Measurements from ENCODE around the gene AKAP10.
"Not testable (repeated sequence)": the region's sequence is repeated elsewhere in the genome, so short reads cannot be mapped to it uniquely, and the experiment has no call there.

Gene AKAP10

DNA sequence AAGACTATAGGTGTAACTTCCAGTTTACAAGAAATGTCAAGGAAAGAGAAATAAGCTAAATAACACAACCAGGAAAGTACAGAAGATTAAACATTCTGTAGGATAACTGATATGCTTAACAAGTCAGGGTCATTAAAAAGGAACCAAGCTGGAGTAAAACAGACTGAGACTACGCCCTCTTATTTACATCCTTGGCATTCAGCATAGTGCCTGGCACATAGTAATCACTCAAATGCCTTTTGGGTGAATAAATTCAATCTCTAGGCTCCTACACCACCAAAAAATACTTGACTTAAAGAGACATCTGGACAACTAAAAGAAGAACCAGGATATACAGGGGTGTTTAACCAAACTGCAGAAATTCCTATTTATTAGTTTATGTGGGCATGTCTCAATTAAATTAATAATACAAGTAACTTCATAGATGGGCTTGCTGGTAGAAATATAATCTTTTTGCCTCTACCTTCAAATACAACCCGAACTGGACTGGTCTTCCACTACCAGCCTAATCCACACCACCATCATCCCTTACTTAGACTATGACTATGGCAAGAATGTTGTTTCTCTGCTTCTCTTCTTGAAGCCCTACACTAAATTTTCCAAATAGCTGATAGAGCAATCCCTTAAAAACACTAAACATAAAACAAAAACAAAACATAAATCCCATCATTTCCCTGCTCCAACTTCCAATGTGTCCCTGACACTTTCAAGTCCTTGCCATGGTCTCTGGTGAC is 62.2 kb downstream of the AKAP10 start:
- DNase-seq = no peak

DNA sequence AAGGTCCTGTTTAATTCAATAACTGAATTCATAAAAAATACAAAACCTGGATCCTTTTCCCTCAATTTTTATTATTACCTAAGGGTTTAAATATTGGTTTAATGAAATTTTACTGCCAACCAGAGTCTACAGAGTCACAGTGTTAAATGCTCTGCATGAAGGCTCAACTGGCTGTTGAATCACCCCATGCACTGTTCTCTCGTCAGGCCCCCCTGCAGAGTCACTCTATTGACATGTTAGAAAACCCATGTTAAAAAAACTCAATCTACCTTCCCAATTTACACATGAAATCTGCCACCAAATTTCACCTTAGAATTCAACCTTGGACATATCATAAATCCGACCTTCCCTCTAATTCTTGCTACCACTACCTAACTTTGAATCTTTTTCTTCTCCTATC is 66.6 kb downstream of the AKAP10 start:
- DNase-seq = no peak

DNA sequence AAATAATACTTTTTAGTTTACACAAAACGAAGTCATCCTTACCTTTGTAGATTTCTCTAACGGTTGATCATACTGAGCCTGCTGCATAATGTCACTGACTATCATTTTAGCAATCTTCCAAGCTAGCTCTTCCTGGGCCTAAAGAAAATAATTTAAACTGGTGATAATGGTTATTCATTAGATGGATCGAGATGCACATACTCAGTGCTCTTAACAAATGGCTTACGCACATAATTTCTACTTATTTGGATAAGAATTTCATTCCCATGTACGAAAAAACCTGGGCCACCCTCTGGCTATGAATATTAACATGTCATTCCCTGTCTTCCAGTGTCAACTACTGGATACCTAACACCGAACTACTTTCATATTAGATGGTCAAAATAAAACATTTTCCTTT is 68.5 kb downstream of the AKAP10 start:
- DNase-seq = no peak

DNA sequence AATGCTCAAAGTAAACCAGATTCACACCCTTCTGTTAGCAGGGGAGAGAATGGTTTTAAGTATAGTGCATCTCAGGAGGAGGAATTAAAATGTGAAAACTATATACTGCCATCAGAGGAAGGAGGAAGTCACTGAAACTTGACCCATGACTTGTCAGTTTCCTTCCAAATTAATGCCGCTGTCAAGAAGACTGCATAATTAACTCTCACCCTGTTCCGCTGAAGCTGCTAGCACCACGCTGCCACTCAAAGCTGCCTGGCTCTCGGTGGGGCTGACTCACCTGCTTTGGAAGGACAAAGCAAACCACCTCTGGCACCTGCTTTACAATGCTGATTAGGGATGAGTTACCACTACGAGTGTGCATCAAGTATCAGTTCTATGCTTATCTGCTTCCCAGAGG is 72.1 kb downstream of the AKAP10 start:
- DNase-seq = no peak

DNA sequence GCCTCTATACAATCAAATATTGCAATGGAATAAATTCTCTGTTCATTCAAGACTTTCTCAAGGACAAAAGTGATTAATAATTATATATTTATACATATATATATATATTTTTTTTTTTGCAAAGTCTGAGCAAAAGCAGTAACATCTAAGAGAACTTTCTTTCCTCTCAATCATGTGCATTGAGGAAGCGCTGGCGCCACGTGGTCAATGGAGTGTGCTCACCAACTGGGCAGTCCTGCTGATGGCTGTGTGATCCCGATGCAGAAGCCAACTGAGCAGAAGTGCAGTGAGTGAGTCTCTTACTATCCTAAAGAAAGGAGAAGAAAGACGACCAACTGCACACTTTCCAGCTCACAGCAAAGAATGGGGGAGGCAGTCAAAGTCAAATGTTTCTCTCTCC is 72.7 kb downstream of the AKAP10 start:
- DNase-seq = no peak

DNA sequence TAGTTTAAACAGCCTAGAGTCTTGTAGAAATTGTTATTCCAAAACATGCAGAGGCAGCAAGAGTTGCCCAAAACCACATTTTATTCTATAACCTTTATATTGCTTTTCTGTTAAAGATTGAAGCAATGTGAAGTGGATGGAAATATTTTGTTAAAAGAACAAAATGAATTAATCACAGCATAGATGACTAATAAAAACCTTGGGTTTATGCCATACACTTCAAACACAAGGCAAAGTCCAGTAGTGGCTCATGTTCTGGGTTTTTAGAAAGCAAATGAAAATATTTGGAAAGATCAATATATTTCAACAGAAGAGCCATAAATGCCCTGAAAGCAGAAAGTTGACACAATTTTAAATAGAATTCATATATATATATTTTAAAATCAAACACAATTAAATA is 73.2 kb downstream of the AKAP10 start:
- DNase-seq = no peak

DNA sequence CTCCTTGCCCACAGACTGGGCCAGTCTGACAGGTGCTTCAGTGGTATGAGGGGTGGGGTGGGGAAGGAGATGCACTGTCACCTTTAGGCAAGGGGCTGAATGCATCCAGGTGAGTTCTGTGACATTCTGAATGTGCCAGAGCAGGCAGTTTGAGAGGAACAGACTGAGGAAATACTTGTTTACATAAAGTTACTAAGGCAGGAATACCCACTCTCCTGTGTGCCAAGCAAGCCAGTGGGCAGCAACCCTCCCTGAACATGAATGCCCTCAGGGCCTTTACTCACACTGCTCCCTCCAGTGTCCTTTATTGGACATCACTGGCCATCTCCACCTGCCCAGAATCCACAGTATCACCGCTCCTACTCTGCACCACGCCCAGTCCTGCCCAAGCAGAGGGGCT is 76.8 kb downstream of the AKAP10 start:
- DNase-seq = no peak

DNA sequence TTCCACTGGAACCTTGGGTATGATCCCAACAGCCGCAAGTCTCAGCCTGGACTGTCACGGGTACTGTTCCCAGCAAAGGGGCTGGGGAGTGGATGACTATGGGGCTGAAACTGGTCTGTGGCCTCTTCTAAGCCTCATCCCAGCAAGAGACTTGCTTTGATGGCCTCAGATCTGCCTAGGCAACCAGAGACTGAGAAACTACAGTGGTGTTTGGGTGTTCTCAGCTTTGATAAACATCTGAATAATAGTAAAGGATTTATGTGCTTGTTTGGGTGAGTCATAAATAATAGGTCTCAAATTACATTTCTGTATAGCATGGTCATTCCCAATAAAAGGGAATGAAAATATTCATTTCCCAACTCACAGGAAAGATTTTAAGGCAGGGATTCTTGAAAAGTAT is 79.7 kb downstream of the AKAP10 start:
- no peak for DNase-seq

DNA sequence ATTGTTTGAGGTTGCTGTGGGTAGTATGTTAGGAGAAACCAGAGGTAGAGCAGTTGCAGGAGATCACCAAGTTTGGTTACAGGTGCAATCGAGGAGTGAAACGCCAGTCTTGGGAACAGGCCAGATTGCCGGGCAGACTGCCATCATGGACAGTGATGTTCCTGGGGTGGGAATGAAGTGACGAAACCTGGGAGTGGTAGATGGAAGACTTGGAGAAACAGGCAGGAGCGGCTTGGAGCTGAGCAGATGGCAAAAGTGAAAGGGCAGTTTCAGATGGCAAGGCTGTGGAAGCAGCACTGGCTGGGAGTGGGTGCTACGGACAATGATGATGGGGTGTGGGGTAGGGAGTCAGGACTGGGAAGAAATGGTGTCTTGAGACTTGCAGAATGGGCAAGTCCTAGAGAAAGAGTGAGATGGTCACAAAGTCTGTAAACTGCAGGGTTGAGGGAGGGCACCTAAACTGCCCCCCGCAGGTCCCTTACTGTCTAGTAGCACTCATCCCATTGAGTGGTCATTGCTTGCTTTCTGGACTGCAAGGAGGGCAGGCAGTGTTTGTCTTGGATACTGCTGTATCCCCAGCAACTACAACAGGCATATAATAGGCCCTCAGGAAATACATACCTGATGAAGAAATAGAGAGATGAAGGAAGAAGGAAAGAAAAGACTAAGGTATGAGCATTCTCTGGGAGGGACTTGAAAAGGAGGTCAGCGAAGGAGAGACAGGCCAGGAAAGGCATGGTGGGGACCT is 80.4 kb downstream of the AKAP10 start:
- DNase-seq = no peak

DNA sequence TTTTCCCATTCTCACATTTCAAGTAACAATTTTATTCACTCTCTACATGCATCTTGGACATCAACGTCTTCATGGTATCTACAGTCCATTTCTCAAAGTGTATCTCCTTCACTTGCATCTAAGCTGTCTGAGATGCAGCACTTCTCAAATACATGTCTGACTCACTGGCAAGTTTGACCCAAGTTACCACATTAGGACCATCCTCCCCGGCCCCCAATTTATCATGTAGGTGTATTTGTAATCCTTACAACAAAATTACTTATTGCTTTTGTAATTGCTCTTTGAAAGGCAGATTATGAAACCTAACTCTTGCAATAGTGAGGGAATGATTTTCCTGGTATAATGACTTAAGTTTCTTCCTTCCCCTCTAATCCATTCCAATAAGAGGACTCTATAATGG is 80.9 kb downstream of the AKAP10 start:
- no peak for DNase-seq

DNA sequence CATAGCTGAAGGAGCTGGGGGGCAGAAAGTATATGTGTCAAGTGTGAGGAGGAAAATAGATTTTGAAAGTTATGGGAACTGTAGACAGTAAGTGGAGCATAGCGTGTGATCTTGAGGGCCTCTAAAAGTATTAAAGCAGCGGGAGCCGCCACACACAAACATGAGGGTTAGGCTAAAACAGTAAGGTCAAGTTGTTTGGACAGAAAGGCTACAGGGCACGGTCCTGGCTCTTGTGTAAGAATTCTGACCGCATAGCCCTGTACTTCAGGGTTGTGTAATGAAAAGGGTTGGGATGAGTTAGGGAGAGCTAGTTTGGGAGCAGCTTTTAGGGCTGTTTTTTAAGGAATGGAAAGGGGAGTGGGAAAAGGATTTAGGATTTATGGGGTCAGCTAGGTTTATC is 87.1 kb downstream of the AKAP10 start:
- not testable (repeated sequence) for DNase-seq

DNA sequence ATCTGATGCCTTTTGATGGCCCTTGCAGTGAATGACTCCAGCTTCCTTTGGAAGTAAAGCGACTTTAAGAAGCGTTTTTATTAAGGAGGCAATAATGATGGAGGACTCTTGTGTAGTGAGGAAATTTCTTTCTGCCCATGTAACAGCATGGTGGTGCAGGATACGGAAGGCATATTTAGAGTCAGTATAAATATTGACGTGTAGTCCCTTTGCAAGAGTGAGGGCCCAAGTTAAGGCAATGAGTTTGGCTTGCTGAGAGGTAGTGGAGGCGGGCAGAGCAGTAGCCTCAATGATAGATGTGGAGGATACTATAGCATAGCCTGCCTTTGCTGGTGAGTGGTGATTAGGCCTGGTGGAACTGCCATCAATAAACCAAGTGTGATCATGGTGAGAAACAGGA is 87.6 kb downstream of the AKAP10 start:
- not testable (repeated sequence) for DNase-seq

DNA sequence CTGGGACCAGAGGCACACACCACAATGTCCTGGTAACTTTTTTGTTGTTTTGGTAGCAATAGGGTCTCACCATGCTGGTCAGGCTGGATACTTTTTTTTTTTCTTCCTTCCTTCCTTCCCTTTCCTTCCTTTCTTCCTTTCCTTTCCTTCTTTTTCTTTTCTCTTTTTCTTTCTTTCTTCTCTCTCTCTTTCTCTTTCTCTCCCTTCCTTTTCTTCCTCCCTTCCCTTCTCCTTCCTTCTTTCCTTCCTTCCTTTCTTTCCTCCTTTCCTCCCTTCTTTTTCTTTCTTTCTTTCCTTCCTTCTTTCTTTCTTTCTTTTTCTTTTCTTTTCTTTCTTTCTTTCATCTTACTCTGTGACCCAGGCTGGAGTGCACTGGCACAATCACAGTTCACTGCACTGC is 91.5 kb downstream of the AKAP10 start:
- no peak for DNase-seq

DNA sequence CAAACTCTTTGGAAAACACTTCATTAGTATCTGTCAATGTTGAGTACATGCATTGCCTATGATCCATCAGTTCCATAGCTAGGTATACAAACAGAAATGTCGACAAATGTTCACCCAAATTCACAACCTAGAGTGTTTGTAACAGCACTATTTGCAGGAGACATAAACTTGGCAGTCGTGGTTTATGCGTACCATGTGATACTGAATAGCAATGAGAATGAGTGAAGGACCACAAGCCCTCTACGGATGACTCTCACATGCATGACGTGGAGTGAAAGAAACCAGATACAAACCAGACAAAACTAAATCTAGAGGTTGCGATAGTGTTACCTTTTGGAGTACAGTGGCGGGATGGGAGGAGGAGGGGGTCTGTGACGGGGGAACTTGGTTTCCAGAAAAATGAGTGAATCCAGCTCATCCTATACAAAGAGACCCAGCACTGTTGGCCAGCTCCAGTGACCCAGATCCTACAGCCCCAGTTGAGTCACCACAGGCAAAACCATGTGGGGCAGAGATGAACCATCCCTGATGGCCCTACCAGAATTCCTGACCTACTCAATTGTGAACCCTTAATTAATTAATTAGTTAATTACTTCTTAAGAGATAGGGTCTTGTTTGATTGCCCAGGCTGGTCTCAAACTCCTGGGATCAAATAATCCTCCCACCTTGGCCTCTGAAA is 94.0 kb downstream of the AKAP10 start:
- DNase-seq = no peak

DNA sequence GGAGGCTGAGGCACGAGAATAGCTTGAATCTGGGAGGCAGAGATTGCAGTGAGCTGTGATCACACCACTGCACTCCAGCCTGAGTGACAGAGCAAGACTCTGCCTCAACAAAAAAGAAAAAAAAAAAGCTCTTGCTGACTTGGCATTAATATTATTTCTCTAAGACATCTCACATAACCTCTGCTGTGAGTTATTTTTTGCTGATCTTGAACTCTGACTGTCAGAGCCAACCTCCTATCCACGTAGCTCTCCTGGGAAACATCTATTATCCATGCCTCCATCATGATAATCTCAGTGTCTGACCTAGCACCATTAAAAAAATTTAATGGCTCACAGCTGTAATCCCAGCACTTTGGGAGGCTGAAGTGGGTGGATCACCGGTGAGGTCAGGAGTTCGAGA is 97.2 kb downstream of the AKAP10 start:
- DNase-seq = no peak

DNA sequence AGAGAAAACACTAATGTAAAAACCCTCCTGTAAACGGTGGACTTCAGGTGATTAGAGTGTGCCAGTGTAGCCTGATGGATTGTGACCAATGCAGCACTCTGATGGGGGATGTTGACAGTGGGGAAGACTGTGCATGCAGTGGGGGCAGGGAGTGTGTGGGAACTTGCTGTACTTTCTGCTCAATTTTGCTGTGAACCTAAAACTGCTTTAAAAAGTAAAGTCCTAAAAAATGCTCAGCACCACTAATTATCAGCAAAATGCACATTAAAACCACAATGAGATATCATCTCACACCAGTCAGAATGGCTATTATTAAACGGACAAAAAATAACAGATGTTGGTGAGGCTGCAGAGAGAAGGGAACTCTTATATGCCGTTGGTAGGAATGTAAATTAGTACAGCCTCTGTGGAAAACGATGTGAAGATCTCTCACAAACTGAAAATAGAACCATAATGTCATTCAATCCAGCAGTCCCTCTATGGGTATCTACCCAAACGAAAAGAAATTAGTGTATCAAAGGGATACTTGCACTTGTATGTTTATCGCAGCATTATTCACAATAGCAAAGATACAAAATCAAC is 100.2 kb downstream of the AKAP10 start:
- DNase-seq = no peak

DNA sequence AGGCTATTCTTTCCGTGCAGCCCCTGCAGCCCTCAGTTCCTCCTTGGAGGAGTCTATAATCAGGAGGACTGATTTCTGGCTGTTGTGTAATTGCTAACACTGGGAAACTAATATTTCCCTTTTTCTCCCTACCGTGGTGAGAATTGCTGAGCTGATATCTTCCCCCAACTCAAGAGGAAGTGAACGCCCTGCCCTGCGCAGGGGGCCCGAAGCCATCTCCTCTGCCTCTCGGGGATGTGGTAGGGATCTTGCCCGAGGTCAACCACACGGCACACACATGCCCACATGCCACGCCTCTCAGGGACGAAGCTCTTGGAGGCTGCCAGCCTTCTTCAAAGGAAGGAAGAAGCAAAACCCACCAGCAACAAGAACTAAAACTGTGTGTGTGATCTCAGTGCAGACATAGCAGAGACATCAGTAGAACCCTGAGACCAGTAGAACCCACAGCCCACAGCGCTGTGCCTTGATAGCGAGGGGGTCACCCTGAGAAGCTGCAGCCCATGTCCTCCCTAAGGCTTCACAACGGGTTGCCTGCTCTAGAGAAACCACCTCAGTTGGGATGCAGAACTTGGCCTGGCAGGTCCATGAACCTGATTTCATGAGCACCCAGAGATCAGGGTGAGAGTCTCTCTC is 101.0 kb downstream of the AKAP10 start:
- peak; percentile 45 for DNase-seq

DNA sequence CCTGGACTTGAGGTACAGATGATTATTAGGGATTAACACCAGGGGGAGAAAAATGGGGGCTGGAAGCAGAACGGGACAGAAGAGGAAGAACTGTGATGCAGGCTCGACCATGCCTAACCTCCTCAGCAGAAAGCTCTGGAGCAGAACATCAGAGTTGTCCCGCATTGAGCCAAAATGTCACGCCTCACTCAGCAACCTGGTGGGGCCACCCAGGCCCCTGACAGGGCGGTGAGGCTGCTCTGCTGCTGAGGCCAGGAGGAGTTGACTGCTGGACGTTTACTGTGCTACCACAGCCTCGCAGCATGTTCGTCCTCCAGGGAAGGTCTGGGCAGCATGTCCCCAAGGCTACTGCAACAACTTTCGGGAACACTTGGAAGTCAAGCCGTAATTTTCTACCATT is 103.4 kb downstream of the AKAP10 start:
- no peak for DNase-seq

DNA sequence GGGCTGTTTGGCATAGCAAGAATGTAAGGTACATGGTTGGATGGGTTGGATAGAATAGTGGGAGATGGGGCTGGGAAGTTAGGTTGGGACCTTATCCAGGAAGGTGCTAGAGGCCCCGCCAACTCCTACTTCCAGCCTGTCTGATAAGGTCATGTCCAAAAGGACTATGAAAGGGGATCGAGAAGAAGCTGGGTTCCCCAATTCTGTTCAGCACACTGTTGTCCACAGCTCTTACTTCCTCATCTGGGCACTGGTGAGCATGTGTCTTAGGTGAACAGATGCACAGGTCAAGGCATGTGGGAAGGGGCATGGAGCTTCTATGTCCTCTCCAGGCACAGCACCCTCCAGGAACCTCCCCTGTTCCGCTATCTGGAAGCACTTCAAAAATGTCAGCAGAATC is 104.3 kb downstream of the AKAP10 start:
- DNase-seq = no peak

DNA sequence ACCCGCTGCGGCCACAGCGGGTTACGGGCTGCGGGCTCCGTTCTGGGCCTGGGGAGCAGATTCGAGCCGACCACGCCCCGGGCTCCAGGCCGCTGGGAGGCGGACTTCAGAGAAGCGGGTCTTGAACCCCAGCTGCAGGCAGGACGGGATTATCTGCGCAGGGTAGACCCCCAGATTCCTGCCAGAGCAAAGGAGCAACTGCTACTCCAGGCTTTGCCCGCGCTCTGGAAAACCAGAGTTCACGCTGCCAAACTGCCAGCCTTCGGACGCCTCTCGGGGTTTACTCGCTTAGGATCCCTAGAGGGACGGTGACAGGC is 109.6 kb downstream of the AKAP10 start:
- no peak for DNase-seq

DNA sequence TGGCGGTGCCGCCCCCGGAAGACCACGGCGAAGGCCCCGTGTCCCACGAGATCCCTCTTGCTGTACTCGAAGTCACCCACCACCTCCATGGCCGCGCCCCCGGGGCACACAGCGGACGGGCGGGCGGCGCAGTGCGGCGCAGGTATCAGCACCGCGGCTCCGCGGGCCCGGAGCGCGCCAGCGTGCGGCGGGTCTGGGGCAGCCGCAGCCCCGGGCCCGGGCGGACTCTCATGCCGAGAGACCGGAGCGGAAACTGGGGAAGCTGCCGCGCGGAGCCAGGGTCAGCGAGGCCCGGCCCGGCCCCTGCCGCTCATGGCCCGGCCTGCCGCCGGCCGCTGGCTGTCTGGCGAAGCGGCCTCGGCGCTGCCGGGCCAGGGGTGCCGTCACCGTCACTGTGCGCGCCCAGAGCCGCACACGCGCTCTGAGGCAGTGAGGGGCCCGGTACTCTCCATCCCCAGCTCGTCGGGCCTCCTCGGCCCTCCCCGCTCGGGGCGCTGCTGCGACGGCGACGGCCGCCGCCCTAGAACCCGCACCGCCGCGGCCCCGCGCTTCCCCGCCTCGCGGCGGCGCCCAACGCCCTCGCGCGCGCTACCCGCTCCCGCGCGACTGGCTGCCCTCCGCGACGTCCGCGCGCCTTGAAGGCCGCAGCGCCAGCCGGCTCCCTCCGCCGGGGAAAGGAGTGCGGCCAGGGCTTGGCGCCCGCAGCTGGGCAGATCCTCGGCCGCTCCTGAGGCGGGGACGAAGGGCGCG is 110.1 kb downstream of the AKAP10 start, which contains the start of gene ULK2:
Gene ULK2, minus strand, starts transcription at position 608 of the 750 bp plus-strand sequence. Its CDS starts 519 bp downstream, at position 89.
- DNase-seq = peak; percentile 61

DNA sequence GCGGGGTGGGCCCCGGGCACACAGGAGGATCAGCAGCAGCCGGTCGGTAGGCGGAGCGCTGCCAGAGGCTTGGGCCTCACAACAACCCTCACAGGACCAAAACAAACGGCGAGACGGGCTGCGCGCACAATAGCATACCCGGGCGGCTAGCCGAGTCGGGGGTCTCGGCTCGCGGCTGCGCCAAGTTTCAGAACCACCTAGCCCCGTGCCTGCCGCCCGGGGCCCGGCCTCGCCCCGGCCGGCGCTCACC is 110.6 kb downstream of the AKAP10 start:
- DNase-seq = peak; percentile 69

DNA sequence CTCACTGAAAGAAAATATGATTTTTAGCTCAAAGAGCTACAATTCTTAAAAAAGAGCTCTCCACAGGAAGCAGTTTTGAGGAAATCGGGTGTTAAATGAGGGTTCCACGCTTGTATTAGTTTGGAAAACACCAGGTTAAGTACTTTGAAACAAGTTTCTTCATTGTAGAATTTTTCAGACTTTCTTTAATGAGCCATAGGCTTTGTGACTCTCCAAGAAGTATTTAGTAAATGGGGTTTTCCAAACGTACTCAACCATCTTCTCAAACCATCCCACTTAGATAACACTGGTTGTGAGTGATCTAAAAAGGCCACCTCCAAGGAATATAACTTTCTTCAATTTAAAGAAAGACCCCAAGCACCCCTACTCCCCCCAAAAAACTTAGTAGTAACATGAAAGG is 112.6 kb downstream of the AKAP10 start:
- no peak for DNase-seq

Data from stimulated activated CD8-positive, alpha-beta memory T cell treated with anti-CD3 and anti-CD28 coated beads, Interleukin-4, amount 100 ng/mL, for 48 hours (primary cell).